DOHH2 (cell line): ENCODE results near the gene ANGEL2.

ENCODE experiments used
- H3F3A ChIP-seq: fragments of 200-600 bp; sonication (generic), shearing (Covaris generic); 2 replicates; pipeline ENCODE4 v1.6.0; 2016; ENCODE audit warnings: antibody characterized with exemption, mild to moderate bottlenecking; ENCODE audit not compliant: control insufficient read depth, insufficient read depth
- H3K27ac ChIP-seq: fragments of 200-600 bp; sonication (generic); 2 replicates; pipeline ENCODE4 v1.5.1; 2014; ENCODE audit warnings: low read depth, mild to moderate bottlenecking, low read length, moderate library complexity
- H3K27me3 ChIP-seq: fragments of 200-600 bp; sonication (generic); 2 replicates; pipeline ENCODE4 v1.6.1; 2014; ENCODE audit warnings: mild to moderate bottlenecking, low read length, mixed read lengths; ENCODE audit not compliant: control insufficient read depth
- H3K36me3 ChIP-seq: fragments of 200-600 bp; sonication (generic); 2 replicates; pipeline ENCODE4 v1.6.1; 2014; ENCODE audit warnings: mild to moderate bottlenecking, low read length, moderate library complexity, mixed read lengths; ENCODE audit not compliant: control insufficient read depth
- H3K4me1 ChIP-seq: fragments of 200-600 bp; sonication (generic); 2 replicates; pipeline ENCODE4 v1.6.1; 2014; ENCODE audit warnings: mild to moderate bottlenecking, low read length, mixed read lengths; ENCODE audit not compliant: control insufficient read depth
- H3K4me2 ChIP-seq: fragments of 200-600 bp; sonication (generic); 2 replicates; pipeline ENCODE4 v1.6.0; 2014; ENCODE audit warnings: mild to moderate bottlenecking, low read length, moderate library complexity
- H3K4me3 ChIP-seq: fragments of 200-600 bp; sonication (generic); 2 replicates; pipeline ENCODE4 v1.5.1; 2014; ENCODE audit warnings: mild to moderate bottlenecking, low read length, mixed read lengths
- H3K79me2 ChIP-seq: fragments of 200-600 bp; sonication (generic); 2 replicates; pipeline ENCODE4 v1.6.1; 2014; ENCODE audit warnings: mild to moderate bottlenecking, low read length, mixed read lengths; ENCODE audit not compliant: control insufficient read depth
- H3K9me2 ChIP-seq: fragments of 200-600 bp; sonication (generic); replicated peaks from 2 replicates; pipeline ENCODE4 v1.6.1; 2014; ENCODE audit warnings: mild to moderate bottlenecking, low read length, mixed read lengths; ENCODE audit not compliant: control insufficient read depth
- H3K9me3 ChIP-seq: fragments of 200-600 bp; sonication (generic); 2 replicates; pipeline ENCODE4 v1.6.1; 2014; ENCODE audit warnings: antibody characterized with exemption, low read length, mixed read lengths; ENCODE audit not compliant: control insufficient read depth, insufficient read depth
- H4K20me1 ChIP-seq: fragments of 200-600 bp; sonication (generic); 2 replicates; pipeline ENCODE4 v1.6.0; 2014; ENCODE audit warnings: low read depth, mild to moderate bottlenecking, antibody characterized with exemption, low read length, moderate library complexity; ENCODE audit not compliant: control insufficient read depth, insufficient read depth
- CTCF ChIP-seq: fragments of 200-600 bp; sonication (generic); IDR thresholded peaks from one replicate; pipeline ENCODE4 v1.5.1; 2014; ENCODE audit warnings: antibody characterized with exemption, mild to moderate bottlenecking, low read depth, low read length; ENCODE audit not compliant: poor library complexity, severe bottlenecking
- EZH2phosphoT487 ChIP-seq: fragments of 200-600 bp; sonication (generic); IDR thresholded peaks from 2 replicates; pipeline ENCODE4 v1.6.1; 2017; ENCODE audit warnings: borderline replicate concordance, mild to moderate bottlenecking, antibody characterized with exemption, low read length, moderate library complexity, mixed read lengths

Gene ANGEL2

GRCh38 chr1:213015099-213016050 is at the start of gene ANGEL2:
Gene ANGEL2, minus strand, starts transcription at chr1:213015867. Its CDS starts 196 bp downstream, at chr1:213015671.
- H3F3A ChIP-seq, result no peaks in the 10 kb centered on the region
- peaks cover 16% of the 10 kb centered on the region for H3K4me1 ChIP-seq
- peaks cover 49% of the 10 kb centered on the region for H3K79me2 ChIP-seq
- no peaks in the 10 kb centered on the region for H3K9me2 ChIP-seq
- H3K27me3 ChIP-seq, result no peaks in the 10 kb centered on the region
- peak within 1 kb of the TSS; percentile 67 for H3K27ac ChIP-seq
- H3K9me3 ChIP-seq, result no peaks in the 10 kb centered on the region
- 0 out of 2 replicates have a peak, but pooled peaks cover 3% of the 10 kb centered on the region for H4K20me1 ChIP-seq
- H3K4me2 ChIP-seq, result peak within 1 kb of the TSS; percentile 90
- H3K4me3 ChIP-seq, result peak within 1 kb of the TSS; percentile 81
- H3K36me3 ChIP-seq, result peaks cover 40% of the 10 kb centered on the region
- TF ChIP-seq EZH2phosphoT487 (no peak), CTCF (no peak)

- Histone ChIP-seq H3K27ac (no peak overlapping the region), H3K4me1 (peaks cover 6% of the 10 kb centered on the region), H3K9me3 (no peaks in the 10 kb centered on the region), H4K20me1 (no peaks in the 10 kb centered on the region), H3K9me2 (no peaks in the 10 kb centered on the region), H3F3A (no peaks in the 10 kb centered on the region), H3K27me3 (no peaks in the 10 kb centered on the region), H3K36me3 (no peaks in the 10 kb centered on the region), H3K79me2 (0 out of 2 replicates have a peak, but pooled peaks cover 1% of the 10 kb centered on the region), H3K4me3 (no peak overlapping the region), H3K4me2 (no peak overlapping the region)
- no peak for TF ChIP-seq CTCF
- no peak for TF ChIP-seq EZH2phosphoT487
These were observed 45.6 kb upstream of the ANGEL2 start for GRCh38 chr1:213061263-213061662.

- H3K4me3 ChIP-seq, result no peak overlapping the region
- no peak overlapping the region for H3K4me2 ChIP-seq
- H3K4me1 ChIP-seq, result peaks cover 6% of the 10 kb centered on the region
- no peaks in the 10 kb centered on the region for H3K9me3 ChIP-seq
- H3K9me2 ChIP-seq, result no peaks in the 10 kb centered on the region
- H3K27ac ChIP-seq, result no peak overlapping the region
- H3K27me3 ChIP-seq, result no peaks in the 10 kb centered on the region
- H3K36me3 ChIP-seq, result no peaks in the 10 kb centered on the region
- 0 out of 2 replicates have a peak, but pooled peaks cover 5% of the 10 kb centered on the region for H3K79me2 ChIP-seq
- no peak for TF ChIP-seq EZH2phosphoT487
- no peak for TF ChIP-seq CTCF
- H3F3A ChIP-seq, result no peaks in the 10 kb centered on the region
- H4K20me1 ChIP-seq, result no peaks in the 10 kb centered on the region
These were observed 45.2 kb upstream of the ANGEL2 start for GRCh38 chr1:213060836-213061235.
